OCI-LY1 (cell line): ENCODE data around the gene ZPR1.

Source experiments
- H2AFZ ChIP-seq: fragments of 200-600 bp; sonication (generic), shearing (Covaris generic); 2 replicates; pipeline ENCODE4 v1.6.0; 2014; ENCODE audit warnings: antibody characterized with exemption, mild to moderate bottlenecking, low read length
- H3F3A ChIP-seq: fragments of 200-600 bp; sonication (generic), shearing (Covaris generic); 2 replicates; pipeline ENCODE4 v1.6.0; 2014; ENCODE audit warnings: mild to moderate bottlenecking, antibody characterized with exemption, low read length, moderate library complexity; ENCODE audit not compliant: insufficient read depth
- H3K27ac ChIP-seq: fragments of 200-600 bp; sonication (generic); 2 replicates; pipeline ENCODE4 v1.5.1; 2014; ENCODE audit warnings: low read length, mixed run types, mild to moderate bottlenecking, low read depth; ENCODE audit not compliant: poor library complexity, severe bottlenecking
- H3K27me3 ChIP-seq: fragments of 200-600 bp; sonication (generic); 2 replicates; pipeline ENCODE4 v1.6.0; 2014; ENCODE audit warnings: antibody characterized with exemption, mild to moderate bottlenecking, low read length, moderate library complexity; ENCODE audit not compliant: insufficient read depth
- H3K36me3 ChIP-seq: fragments of 200-600 bp; sonication (generic); 2 replicates; pipeline ENCODE4 v1.6.1; 2014; ENCODE audit warnings: mild to moderate bottlenecking, antibody characterized with exemption, low read length, moderate library complexity, mixed read lengths; ENCODE audit not compliant: insufficient read depth
- H3K4me1 ChIP-seq: fragments of 200-600 bp; sonication (generic); 2 replicates; pipeline ENCODE4 v1.5.1; 2014; ENCODE audit warnings: mild to moderate bottlenecking, low read length, moderate library complexity; ENCODE audit not compliant: insufficient read depth, severe bottlenecking
- H3K4me2 ChIP-seq: fragments of 200-600 bp; sonication (generic), shearing (Covaris generic); 2 replicates; pipeline ENCODE4 v1.6.1; 2014; ENCODE audit warnings: low read length
- H3K4me3 ChIP-seq: fragments of 200-600 bp; sonication (generic); 2 replicates; pipeline ENCODE4 v1.5.1; 2014; ENCODE audit warnings: low read length, low read depth, mild to moderate bottlenecking, mixed read lengths; ENCODE audit not compliant: poor library complexity, severe bottlenecking
- H3K79me2 ChIP-seq: fragments of 200-600 bp; shearing (Covaris generic); 2 replicates; pipeline ENCODE4 v1.6.1; 2016; ENCODE audit warnings: mixed run types, low read length, mixed read lengths; ENCODE audit not compliant: insufficient read depth
- H3K9ac ChIP-seq: fragments of 200-600 bp; sonication (generic), shearing (Covaris generic); 2 replicates; pipeline ENCODE4 v1.6.1; 2014; ENCODE audit warnings: mild to moderate bottlenecking, low read length, mixed read lengths
- H3K9me2 ChIP-seq: fragments of 200-600 bp; sonication (generic), shearing (Covaris generic); 2 replicates; pipeline ENCODE4 v1.6.1; 2014; ENCODE audit warnings: low read depth, mild to moderate bottlenecking, low read length, mixed read lengths
- H3K9me3 ChIP-seq: fragments of 200-600 bp; shearing (Covaris generic); 2 replicates; pipeline ENCODE4 v1.6.1; 2014; ENCODE audit warnings: low read length, mixed read lengths
- H4K20me1 ChIP-seq: fragments of 200-600 bp; sonication (generic), shearing (Covaris generic); 2 replicates; pipeline ENCODE4 v1.6.0; 2016; ENCODE audit warnings: mild to moderate bottlenecking, low read length; ENCODE audit not compliant: insufficient read depth
- EZH2 ChIP-seq: fragments of 200-600 bp; sonication (generic), shearing (Covaris generic); IDR thresholded peaks from 2 replicates; pipeline ENCODE4 v1.8.0; 2017; ENCODE audit warnings: borderline replicate concordance, mixed run types, mild to moderate bottlenecking, antibody characterized with exemption, low read length, moderate library complexity, mixed read lengths
- TF ChIP-seq, protein P1 (sequence below): fragments of 200-600 bp; sonication (generic), shearing (Covaris generic); IDR thresholded peaks from 2 replicates; pipeline ENCODE4 v1.5.1; 2017; ENCODE audit warnings: mild to moderate bottlenecking, antibody characterized with exemption, low read length, moderate library complexity, mixed read lengths

ZPR1 gene

GRCh38 chr11:116829525-116830183 is 41.8 kb upstream of the ZPR1 start, which contains the start of gene APOC3:
Gene APOC3, plus strand, starts transcription at chr11:116829907. Its CDS starts 676 bp downstream, at chr11:116830583.
- Histone ChIP-seq H3K9me2 (no peaks in the 10 kb centered on the region), H3K79me2 (no peaks in the 10 kb centered on the region), H3K9ac (no peak within 1 kb of the TSS), H3F3A (no peaks in the 10 kb centered on the region), H3K4me2 (no peak within 1 kb of the TSS), H3K9me3 (no peaks in the 10 kb centered on the region), H3K36me3 (no peaks in the 10 kb centered on the region), H3K27me3 (no peaks in the 10 kb centered on the region), H3K4me1 (no peaks in the 10 kb centered on the region), H3K27ac (no peak within 1 kb of the TSS), H4K20me1 (no peaks in the 10 kb centered on the region), H3K4me3 (no peak within 1 kb of the TSS), H2AFZ (no peak within 1 kb of the TSS)
- TF ChIP-seq, protein P1, sequence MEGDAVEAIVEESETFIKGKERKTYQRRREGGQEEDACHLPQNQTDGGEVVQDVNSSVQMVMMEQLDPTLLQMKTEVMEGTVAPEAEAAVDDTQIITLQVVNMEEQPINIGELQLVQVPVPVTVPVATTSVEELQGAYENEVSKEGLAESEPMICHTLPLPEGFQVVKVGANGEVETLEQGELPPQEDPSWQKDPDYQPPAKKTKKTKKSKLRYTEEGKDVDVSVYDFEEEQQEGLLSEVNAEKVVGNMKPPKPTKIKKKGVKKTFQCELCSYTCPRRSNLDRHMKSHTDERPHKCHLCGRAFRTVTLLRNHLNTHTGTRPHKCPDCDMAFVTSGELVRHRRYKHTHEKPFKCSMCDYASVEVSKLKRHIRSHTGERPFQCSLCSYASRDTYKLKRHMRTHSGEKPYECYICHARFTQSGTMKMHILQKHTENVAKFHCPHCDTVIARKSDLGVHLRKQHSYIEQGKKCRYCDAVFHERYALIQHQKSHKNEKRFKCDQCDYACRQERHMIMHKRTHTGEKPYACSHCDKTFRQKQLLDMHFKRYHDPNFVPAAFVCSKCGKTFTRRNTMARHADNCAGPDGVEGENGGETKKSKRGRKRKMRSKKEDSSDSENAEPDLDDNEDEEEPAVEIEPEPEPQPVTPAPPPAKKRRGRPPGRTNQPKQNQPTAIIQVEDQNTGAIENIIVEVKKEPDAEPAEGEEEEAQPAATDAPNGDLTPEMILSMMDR: no peak
- TF ChIP-seq EZH2: no peak

GRCh38 chr11:116828632-116829524 is 41.1 kb upstream of the ZPR1 start:
- Histone ChIP-seq H3K4me1 (no peaks in the 10 kb centered on the region), H3K27me3 (no peaks in the 10 kb centered on the region), H3K36me3 (no peaks in the 10 kb centered on the region), H3K9me3 (no peaks in the 10 kb centered on the region), H3K9me2 (no peaks in the 10 kb centered on the region), H3K4me3 (no peak overlapping the region), H3F3A (no peaks in the 10 kb centered on the region), H2AFZ (no peak overlapping the region), H3K79me2 (no peaks in the 10 kb centered on the region), H4K20me1 (no peaks in the 10 kb centered on the region), H3K27ac (no peak overlapping the region), H3K4me2 (no peak overlapping the region), H3K9ac (no peak overlapping the region)
- no peak for TF ChIP-seq EZH2
- TF ChIP-seq, protein P1: no peak

DNA sequence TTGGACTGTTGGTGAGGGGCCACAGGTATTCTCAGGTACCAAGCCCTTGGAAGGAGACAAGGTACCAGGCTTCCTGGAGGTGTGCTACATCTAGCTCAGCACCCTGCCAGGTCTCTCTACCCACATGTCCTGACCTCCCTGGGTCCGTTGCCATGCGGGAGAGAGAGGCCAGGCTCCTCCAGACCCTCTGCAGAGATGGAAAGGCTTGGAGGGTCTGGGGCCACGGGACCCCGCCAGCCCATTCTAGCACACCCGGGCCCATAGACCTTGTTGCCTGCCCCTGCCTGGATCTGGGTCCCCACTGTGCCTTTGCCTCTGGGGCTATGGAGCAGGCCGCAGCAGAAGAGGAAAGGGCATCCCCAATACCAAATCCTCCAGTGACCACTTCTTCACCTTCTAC is 39.6 kb upstream of the ZPR1 start:
- no peaks in the 10 kb centered on the region for H3F3A ChIP-seq
- H3K4me2 ChIP-seq: no peak overlapping the region
- no peak overlapping the region for H3K4me3 ChIP-seq
- no peaks in the 10 kb centered on the region for H3K9me3 ChIP-seq
- no peaks in the 10 kb centered on the region for H3K79me2 ChIP-seq
- H3K9ac ChIP-seq: no peak overlapping the region
- no peaks in the 10 kb centered on the region for H3K27me3 ChIP-seq
- H3K9me2 ChIP-seq: no peaks in the 10 kb centered on the region
- TF ChIP-seq, protein P1: no peak
- no peak for TF ChIP-seq EZH2
- H3K36me3 ChIP-seq: no peaks in the 10 kb centered on the region
- no peak overlapping the region for H3K27ac ChIP-seq
- no peaks in the 10 kb centered on the region for H4K20me1 ChIP-seq
- H3K4me1 ChIP-seq: no peaks in the 10 kb centered on the region
- no peak overlapping the region for H2AFZ ChIP-seq
